ENCODE measurements around the gene MAGI1.
"Not testable (repeated sequence)": the region's sequence is repeated elsewhere in the genome, so short reads cannot be mapped to it uniquely, and the experiment has no call there.

The MAGI1 gene

GRCh38 chr3:65875393-65876027 lies 163.2 kb downstream of the MAGI1 start:
- DNase-seq (ENCODE audit: low read depth in 3 of 3) = no peak

DNA sequence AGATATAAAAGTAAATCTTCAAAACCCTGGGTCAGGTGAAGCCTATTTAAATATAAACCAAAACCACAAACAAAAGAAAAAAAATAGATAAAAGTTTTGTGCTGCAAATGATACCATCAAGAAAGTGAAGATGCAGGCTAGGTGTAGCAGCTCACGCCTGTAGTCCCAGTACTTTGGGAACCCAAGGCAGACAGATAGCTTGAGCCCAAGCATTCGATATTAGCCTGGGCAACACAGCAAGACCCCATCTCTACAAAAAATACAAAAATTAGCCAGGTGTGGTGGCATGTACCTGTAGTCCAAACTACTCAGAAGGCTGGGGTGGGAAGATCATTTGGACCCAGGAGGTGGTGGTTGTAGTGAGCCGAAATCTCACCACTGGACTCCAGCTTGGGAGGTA lies 164.8 kb downstream of the MAGI1 start:
- no peak for DNase-seq (ENCODE audit: low read depth in 3 of 3)

DNA sequence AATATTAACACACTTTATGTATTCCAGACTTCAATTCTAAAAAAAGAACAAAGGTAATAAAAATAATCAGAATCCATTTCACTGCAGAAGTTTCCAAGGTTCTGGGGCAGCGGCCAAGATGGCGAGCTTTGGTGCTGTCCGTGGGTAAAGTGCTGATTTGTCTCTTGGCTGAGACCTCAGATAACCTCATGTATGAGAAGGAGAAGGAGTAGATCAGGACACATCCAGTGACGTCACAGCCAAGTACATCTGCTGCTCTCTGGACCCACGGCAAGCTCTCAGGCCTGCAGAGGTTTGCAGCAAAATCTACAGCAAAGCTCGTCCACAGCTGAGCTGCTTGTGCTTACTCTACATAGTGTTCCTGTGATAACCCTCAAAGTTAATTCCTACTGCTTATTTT lies 165.7 kb downstream of the MAGI1 start:
- DNase-seq (ENCODE audit: low read depth in 3 of 3) = no peak

GRCh38 chr3:65871305-65872141 lies 167.2 kb downstream of the MAGI1 start:
- DNase-seq (ENCODE audit: low read depth in 3 of 3) = no peak

GRCh38 chr3:65869798-65870197 lies 168.9 kb downstream of the MAGI1 start:
- no peak for DNase-seq (ENCODE audit: low read depth in 3 of 3)

GRCh38 chr3:65867463-65868210 lies 171.1 kb downstream of the MAGI1 start:
- no peak for DNase-seq (ENCODE audit: low read depth in 3 of 3)

DNA sequence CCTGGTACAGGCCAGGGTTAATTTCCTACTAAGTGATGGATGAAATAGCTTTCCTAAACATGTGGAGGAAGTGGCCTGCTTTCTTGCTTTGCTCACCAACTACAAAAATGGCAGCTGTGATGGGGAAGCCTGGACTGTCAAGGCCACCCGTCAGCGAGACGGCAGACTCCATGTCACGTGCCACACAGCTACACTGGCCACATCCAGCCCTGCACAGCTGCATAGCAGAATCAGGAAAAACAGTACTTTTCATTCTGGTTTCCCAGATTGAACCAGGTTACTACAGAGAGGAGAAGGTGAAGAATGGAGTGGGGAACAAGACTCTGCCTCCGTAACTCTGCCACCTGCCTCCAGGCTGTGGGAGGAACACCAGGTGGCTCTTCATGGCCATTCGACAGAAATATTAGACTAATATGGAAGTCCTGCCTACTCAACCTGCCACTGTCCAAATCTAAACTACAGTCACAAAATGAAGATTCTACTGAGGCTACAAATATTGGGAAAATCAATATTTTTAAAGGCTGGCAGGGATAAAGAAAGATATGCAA lies 174.3 kb downstream of the MAGI1 start:
- DNase-seq (ENCODE audit: low read depth in 3 of 3) = no peak

DNA sequence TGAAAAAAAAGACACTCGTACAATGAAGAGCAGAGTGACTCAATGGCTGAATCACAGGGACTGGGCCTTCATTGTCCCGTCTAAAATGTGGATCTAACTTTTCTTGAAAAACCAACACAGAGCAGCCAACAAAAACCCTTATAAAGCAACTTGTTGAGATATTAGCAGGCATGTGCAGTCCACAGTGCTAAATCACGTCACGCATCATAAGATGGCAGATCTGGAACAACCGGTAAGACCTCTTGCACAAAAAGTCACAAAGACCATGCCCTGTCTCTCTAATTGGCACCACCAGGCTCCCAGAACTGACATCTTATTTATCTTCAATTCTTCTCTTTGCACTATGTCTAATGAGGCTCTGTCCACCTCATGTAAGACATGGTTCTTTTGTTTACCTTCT lies 177.0 kb downstream of the MAGI1 start:
- DNase-seq (ENCODE audit: low read depth in 3 of 3) = no peak

- not testable (repeated sequence) for DNase-seq (ENCODE audit: low read depth in 3 of 3)
Measured at GRCh38 chr3:65859612-65860011, 179.1 kb downstream of the MAGI1 start.

DNA sequence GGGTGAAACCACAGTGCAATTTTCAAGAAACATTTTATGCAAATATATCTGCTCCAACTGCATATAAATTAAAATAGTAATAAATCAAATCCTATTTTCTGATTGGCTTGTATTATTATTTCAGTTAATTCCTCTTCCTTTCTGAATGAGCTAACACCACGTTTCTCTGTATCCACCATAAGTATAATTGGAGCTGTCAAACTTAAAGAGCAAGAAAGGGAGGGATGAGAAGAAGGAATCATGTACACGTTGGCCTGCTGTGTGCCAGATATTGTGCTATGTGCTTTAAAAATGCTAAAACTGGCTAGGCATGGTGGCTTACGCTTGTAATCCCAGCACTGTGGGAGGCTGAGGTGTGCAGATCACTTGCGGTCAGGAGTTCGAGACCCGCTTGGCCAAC lies 180.0 kb downstream of the MAGI1 start:
- no peak for DNase-seq (ENCODE audit: low read depth in 3 of 3)

GRCh38 chr3:65857327-65857726 lies 181.4 kb downstream of the MAGI1 start:
- DNase-seq (ENCODE audit: low read depth in 3 of 3) = no peak

DNA sequence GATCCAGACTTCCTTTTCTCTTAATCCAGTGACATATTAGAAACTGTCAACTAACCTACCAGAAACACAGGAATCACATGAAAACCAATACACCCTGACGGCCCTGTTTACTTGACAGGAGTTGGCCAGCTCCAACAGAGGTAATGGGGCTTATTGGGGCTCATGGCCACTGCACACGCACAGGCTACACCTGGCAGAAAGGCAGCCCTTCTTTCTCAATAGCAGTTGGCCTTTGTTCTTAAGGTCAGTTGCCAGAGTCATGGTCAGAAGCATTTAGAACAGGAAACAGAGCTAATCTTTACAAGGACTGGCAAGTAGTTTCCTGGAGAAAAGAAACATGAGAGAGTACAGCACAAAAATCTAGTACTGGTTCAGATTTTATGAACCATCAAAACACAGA lies 181.8 kb downstream of the MAGI1 start:
- no peak for DNase-seq (ENCODE audit: low read depth in 3 of 3)

DNA sequence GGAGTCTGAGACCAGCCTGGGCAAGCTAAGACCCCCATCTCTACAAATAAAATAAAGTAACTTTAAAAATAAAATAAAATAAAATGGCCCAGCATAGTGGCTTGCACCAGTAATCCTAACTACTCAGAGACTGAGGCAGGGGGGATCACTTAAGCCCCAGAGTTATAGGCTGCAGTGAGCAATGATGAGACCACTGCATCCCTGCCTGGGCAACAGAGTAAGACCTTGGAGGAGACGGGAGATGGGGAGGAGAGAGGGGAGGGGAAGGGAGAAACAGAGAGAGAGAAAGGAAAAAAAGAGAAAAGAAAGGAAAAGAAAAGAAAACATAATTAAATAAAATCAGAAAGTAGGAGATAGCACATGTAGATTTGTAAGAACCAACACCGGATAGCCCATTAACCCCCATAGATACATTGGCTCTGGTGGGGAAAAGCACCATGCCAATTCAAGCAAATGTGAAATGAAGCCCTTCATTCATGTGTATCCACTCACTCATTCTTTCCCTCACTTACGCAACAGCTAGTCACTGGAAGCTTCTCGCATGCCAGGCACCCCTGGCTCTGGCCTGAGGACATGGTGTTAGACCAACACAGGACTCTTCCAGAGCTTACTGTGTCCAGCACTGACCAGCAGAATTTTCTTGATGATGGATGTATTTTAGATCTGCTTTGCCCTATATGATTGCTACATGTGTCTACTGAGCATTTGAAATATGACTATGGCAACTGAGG lies 183.2 kb downstream of the MAGI1 start:
- DNase-seq (ENCODE audit: low read depth in 3 of 3) = no peak

GRCh38 chr3:65854606-65855304 lies 184.0 kb downstream of the MAGI1 start:
- no peak for DNase-seq (ENCODE audit: low read depth in 3 of 3)

DNA sequence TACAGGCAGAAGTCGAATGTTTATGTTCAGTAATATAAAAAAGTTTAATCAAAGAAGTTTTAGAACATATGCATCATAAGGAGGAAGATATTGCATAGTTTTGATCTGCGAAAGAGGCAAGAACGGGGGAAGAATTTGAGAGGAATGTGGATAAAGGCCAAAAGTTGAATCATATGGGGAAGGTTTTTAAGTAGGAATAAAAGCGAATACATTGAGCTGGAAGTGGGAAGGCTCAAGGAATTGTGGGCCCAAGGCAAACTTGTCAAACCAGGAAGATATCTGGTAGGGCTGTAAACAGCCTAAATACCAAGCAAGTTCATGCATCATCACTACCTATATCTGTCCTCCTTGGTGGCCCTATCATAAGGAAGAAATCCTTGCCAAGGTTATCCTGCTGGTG lies 186.9 kb downstream of the MAGI1 start:
- DNase-seq (ENCODE audit: low read depth in 3 of 3) = no peak

GRCh38 chr3:65850261-65850660 lies 188.5 kb downstream of the MAGI1 start:
- no peak for DNase-seq (ENCODE audit: low read depth in 3 of 3)

GRCh38 chr3:65848024-65848423 lies 190.7 kb downstream of the MAGI1 start:
- DNase-seq (ENCODE audit: low read depth in 3 of 3) = no peak

- no peak for DNase-seq (ENCODE audit: low read depth in 3 of 3)
Measured at GRCh38 chr3:65846936-65847335, 191.8 kb downstream of the MAGI1 start.

GRCh38 chr3:65844370-65844769 lies 194.3 kb downstream of the MAGI1 start:
- no peak for DNase-seq (ENCODE audit: low read depth in 3 of 3)

DNA sequence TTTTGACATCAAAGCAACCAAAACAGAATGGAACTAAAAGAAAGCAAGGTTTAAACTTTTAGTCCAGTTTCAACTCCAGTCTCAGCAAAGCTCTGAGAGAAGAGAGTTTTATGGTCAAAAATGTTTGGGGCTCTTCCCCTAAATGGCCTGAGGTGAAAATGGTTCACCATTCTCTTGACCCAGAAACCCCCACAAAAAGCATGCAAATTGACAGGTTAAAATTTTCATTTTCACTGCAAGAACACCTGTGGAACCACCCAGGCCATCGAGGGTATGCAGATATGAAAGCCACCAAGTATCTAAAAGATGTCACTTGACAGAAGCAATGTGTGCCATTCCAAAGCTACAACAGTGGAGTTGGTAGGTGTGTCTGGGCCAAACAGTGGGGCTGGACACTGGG lies 195.0 kb downstream of the MAGI1 start:
- DNase-seq (ENCODE audit: low read depth in 3 of 3) = no peak

DNA sequence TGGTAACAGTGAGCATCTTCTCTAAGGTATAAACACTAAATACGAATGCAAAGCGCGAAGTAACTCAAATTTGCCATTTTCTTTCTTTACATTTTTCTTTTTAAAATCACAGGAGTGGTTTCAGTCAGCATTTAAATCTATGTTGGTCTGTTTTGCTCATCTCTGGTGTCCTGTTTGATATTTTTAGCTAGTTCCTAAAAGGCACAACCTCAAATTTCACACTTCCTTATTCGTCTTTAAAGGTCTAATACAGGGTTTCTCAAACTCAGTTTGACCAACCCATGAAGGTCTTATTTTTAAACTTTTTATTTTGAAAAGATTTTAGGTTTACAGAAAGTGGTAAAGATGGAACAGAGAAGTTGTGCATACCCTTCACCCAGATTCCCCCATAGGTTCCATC lies 201.1 kb downstream of the MAGI1 start:
- DNase-seq (ENCODE audit: low read depth in 3 of 3) = no peak
